Lower lobe of right lung (tissue), 2 donors: ENCODE results near the gene USP48. TPM values are rescaled to one million over a fixed set of nuclear protein-coding genes. Genes with fewer than 3 reads are reported as not detected.

Experiments
- ATAC-seq, 2 donors: fragments of 200-7000 bp; cut with Tn5 transposase; one replicate each; pipeline ENCODE4 v1.9.1; 2020 to 2022; ENCODE audit warnings: mild to moderate bottlenecking in 2 of 2, moderate library complexity in 2 of 2
- DNase-seq: peaks from one replicate; pipeline ENCODE4 v3.0.0-alpha.2; 2020
- H3K27ac ChIP-seq: fragments of 200-600 bp; one replicate; pipeline ENCODE4 v1.8.0; 2022
- H3K27me3 ChIP-seq: fragments of 200-600 bp; one replicate; pipeline ENCODE4 v1.8.0; 2022; ENCODE audit warnings: low read depth
- H3K36me3 ChIP-seq: fragments of 200-600 bp; one replicate; pipeline ENCODE4 v1.8.0; 2022; ENCODE audit warnings: mild to moderate bottlenecking
- H3K4me1 ChIP-seq: fragments of 200-600 bp; one replicate; pipeline ENCODE4 v1.8.0; 2022
- H3K4me3 ChIP-seq: fragments of 200-600 bp; one replicate; pipeline ENCODE4 v1.8.0; 2022; ENCODE audit warnings: mild to moderate bottlenecking
- H3K9me3 ChIP-seq: fragments of 200-600 bp; one replicate; pipeline ENCODE4 v1.8.0; 2022
- intact Hi-C: fragments of 100-400 bp; cut with DNase I; formaldehyde crosslinking; loops from one replicate; pipeline ENCODE4 v1.11.0; 2022
- total RNA-seq: library from RNA; stranded (reverse); fragmentation: NEBNext Ultra II Directional; extraction: Animal tissue kit (Norgen Biotek cat#: 25700); gene quantifications from one replicate; pipeline ENCODE4 v1.2.1, GENCODE V29; 2021
- TF ChIP-seq, protein P1 (sequence below): fragments of 200-600 bp; IDR thresholded peaks from one replicate; pipeline ENCODE4 v1.8.0; 2022; ENCODE audit warnings: antibody characterized with exemption, mild to moderate bottlenecking
- donor health status: DM: no; HTN: yes; CAD: no; lungs with severe emphysema.

The USP48 gene
- total RNA-seq, 1 donor from 2014 or later = 61.9 TPM

DNA sequence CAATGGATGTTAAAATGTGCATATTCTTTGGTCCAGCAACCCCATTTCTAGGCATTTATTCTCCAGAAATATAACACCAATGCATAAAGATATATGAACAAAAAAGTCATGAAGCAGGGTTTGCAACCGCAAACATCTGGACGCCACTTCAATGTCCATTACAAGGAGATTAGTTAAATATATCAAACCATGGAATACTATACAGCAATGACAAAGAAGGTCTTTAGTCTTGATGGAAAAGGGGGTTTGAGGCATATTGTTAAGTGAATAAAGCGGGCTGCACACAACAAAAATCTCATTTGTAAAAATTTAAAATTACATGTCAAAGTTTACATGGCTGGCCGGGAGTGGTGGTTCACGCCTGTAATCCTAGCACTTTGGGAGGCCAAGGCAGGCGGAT lies 145.4 kb downstream of the USP48 start:
- H3K27me3 ChIP-seq = peaks cover 21% of the 10 kb centered on the region
- H3K4me3 ChIP-seq = no peak overlapping the region
- TF ChIP-seq, protein P1, sequence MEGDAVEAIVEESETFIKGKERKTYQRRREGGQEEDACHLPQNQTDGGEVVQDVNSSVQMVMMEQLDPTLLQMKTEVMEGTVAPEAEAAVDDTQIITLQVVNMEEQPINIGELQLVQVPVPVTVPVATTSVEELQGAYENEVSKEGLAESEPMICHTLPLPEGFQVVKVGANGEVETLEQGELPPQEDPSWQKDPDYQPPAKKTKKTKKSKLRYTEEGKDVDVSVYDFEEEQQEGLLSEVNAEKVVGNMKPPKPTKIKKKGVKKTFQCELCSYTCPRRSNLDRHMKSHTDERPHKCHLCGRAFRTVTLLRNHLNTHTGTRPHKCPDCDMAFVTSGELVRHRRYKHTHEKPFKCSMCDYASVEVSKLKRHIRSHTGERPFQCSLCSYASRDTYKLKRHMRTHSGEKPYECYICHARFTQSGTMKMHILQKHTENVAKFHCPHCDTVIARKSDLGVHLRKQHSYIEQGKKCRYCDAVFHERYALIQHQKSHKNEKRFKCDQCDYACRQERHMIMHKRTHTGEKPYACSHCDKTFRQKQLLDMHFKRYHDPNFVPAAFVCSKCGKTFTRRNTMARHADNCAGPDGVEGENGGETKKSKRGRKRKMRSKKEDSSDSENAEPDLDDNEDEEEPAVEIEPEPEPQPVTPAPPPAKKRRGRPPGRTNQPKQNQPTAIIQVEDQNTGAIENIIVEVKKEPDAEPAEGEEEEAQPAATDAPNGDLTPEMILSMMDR = no peak
- H3K4me1 ChIP-seq = peaks cover 17% of the 10 kb centered on the region
- DNase-seq = no peak
- no peaks in the 10 kb centered on the region for H3K36me3 ChIP-seq
- no peaks in the 10 kb centered on the region for H3K9me3 ChIP-seq
- intact Hi-C loops = no loop called here
- no peak overlapping the region for H3K27ac ChIP-seq
- no peak for ATAC-seq

DNA sequence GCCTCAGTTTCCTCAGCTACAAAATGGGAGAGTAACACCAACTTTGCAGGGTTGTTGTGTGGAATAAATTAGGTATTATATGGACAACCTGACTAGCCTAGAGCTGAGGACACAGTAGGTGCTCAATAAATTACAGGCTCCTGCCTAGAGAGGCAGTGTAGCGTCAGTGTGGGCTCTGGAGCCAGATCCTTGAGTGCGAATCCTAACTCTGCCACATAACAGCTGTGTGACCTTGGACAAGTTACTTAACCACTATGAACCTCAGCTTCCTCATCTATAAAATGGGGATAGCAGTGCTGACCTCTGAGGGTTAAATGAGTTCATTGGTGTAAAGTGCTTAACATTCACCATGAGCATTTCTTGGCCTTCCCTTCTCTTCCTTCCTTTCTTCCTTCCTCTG lies 146.9 kb downstream of the USP48 start:
- Histone ChIP-seq H3K27ac (no peak overlapping the region), H3K4me1 (peaks cover 17% of the 10 kb centered on the region), H3K4me3 (no peak overlapping the region), H3K36me3 (no peaks in the 10 kb centered on the region), H3K27me3 (peaks cover 21% of the 10 kb centered on the region), H3K9me3 (no peaks in the 10 kb centered on the region)
- intact Hi-C loops = no loop called here
- DNase-seq (no peak), ATAC-seq (no peak)
- TF ChIP-seq, protein P1 = no peak

DNA sequence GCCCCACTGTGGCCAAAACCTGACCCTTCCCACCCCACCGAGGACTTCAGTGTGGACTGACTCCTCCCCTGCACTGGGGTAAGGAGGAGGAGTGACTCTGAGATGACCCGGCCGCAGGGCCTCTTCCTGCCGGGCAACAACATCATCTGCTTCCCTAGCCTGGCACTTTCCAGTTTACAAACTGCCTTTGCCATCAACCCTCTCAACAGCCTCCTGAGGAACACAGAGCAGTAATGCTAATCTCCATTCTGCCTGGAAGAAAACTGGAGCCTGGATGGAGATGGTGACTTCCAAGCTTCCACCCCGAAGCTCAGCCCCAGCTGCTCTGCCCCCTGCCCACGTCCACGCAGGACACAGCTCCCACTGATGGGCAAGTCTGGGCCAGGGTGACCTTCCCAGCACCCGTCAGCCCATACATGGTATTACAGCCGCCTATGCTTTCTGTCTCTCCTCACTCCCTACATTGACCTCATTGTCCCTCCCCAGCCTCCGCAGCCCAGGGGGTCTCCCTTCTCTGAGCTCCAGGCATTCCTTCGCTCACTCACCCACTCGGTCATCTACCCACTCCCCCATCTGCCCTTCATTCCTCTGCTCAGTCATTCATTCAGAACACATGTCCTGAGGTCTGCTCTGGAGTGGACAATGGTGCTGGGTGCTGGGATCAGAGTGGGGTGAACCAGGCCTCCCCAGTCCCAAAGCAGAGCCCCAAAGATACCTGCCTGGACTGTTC lies 148.0 kb downstream of the USP48 start:
- Histone ChIP-seq H3K27ac (no peak overlapping the region), H3K27me3 (peaks cover 26% of the 10 kb centered on the region), H3K36me3 (no peaks in the 10 kb centered on the region), H3K9me3 (no peaks in the 10 kb centered on the region), H3K4me1 (peaks cover 17% of the 10 kb centered on the region), H3K4me3 (no peak overlapping the region)
- TF ChIP-seq, protein P1 = no peak
- DNase-seq = no peak
- no peak for ATAC-seq
- intact Hi-C loops = no loop called here

DNA sequence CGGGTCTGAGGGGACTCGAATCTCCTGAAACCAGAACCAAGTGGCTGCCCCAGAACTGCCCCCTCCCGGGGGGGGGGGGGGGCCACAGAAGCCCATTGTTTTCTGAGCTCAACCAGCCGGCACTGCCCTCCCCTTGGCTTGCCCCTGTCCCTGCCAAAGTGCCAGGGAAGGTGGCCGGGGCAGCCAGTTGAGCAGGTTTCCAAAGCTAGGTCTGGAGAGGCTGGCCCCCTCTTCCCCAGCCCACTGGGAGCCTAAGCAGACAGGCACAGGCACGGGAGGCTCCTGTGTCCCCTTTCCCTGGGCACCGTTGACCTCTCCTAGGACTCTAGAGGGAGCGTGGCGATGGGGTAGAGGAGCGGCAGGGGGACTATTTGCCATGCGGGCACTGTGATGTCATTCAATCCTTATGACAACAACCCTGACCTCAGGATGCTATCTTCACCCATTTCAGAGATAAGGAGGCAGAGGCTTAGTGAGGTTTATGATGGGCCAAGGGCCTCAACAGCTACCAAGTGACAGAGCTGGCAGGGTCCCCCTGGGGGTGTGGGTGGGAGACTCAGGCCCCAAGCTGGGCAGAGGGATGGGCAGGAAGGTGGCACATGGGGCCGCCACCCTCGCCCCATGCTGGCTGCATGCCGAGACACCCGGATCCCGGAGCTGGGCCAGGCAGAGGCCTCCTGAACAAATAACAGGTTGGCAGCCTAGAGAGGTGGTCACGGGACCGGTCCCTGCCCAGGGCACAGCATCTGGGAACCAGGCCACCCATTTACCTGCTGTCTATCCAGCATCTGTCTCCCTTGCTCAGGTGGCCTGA lies 148.8 kb downstream of the USP48 start:
- DNase-seq (peak; percentile 67), ATAC-seq (peak; percentile 37 to 44)
- Histone ChIP-seq H3K36me3 (no peaks in the 10 kb centered on the region), H3K27me3 (peaks cover 32% of the 10 kb centered on the region), H3K9me3 (no peaks in the 10 kb centered on the region), H3K27ac (peak overlapping the region; percentile 31), H3K4me1 (peaks cover 13% of the 10 kb centered on the region), H3K4me3 (no peak overlapping the region)
- TF ChIP-seq, protein P1 = no peak
- intact Hi-C loops = no loop called here

DNA sequence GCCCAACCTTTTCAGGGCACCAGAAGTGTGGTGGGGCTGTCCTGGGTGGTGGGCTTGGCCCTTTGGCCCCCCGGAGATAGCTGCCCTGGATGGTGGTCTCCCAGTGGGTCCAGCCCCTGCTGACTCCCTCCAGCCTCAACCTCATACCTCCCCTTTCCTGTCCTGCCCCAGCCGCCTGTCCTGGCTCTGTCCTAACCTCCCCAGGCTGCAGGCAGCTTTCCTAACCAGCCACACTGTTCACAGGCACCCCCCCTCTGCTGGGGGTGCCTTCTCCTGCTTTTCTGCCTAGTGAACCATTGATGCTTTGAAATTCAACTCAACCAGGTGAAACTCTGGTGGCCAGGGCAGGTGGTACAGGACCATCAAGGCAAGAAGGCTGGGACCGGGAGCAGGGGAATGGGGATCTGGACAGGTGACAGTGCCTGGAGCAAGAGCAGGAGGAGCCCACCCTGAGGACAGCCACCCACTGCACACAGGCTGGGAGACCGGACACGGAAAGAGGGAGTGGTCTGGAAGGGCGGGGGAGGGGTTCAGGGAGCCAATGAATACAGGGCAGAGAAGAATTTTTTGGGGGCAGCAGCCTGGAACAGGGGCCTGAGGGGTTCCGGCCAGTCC lies 149.7 kb downstream of the USP48 start:
- Histone ChIP-seq H3K36me3 (no peaks in the 10 kb centered on the region), H3K4me3 (no peak overlapping the region), H3K27me3 (peaks cover 33% of the 10 kb centered on the region), H3K4me1 (peaks cover 10% of the 10 kb centered on the region), H3K27ac (no peak overlapping the region), H3K9me3 (no peaks in the 10 kb centered on the region)
- DNase-seq = no peak
- intact Hi-C loops = no loop called here
- ATAC-seq = no peak
- TF ChIP-seq, protein P1 = no peak
